Spleen (tissue), 11 donors: ENCODE results near the gene MBNL2. TPM values are rescaled to one million over a fixed set of nuclear protein-coding genes. Genes with fewer than 3 reads are reported as not detected.

Source experiments
- DNase-seq: peaks from one replicate; pipeline ENCODE4 v3.0.0-alpha.2; 2020
- H3K27ac ChIP-seq, 8 donors: fragments of 200-600 bp; sonication (generic) in 7 of 8; 1 replicate in 4 of 8; 2 replicates in 4 of 8; pipeline versions ENCODE4 v1.5.0 to v1.8.0; 2016 to 2021; ENCODE audit warnings: inconsistent platforms in 4 of 8, mild to moderate bottlenecking in 4 of 8, moderate library complexity in 1 of 8
- H3K27me3 ChIP-seq, 7 donors: fragments of 200-600 bp; sonication (generic) in 6 of 7; replicated peaks in 1 of 7; 1 replicate in 4 of 7; 2 replicates in 3 of 7; pipeline versions ENCODE4 v1.5.0 to v1.8.0; 2016 to 2021; ENCODE audit warnings: inconsistent platforms in 3 of 7, mild to moderate bottlenecking in 1 of 7
- H3K36me3 ChIP-seq, 6 donors: fragments of 200-600 bp; sonication (generic) in 5 of 6; 1 replicate in 4 of 6; 2 replicates in 2 of 6; pipeline versions ENCODE4 v1.5.0 to v1.8.0; 2016 to 2021; ENCODE audit warnings: inconsistent platforms in 2 of 6
- H3K4me1 ChIP-seq, 6 donors: fragments of 200-600 bp; sonication (generic) in 5 of 6; 1 replicate in 3 of 6; 2 replicates in 3 of 6; pipeline versions ENCODE4 v1.5.0 to v1.8.0; 2016 to 2021; ENCODE audit warnings: inconsistent platforms in 3 of 6
- H3K4me3 ChIP-seq, 8 donors: fragments of 200-600 bp; sonication (generic) in 7 of 8; 1 replicate in 4 of 8; 2 replicates in 4 of 8; pipeline versions ENCODE4 v1.5.0 to v1.8.0; 2016 to 2021; ENCODE audit warnings: inconsistent platforms in 4 of 8, mild to moderate bottlenecking in 4 of 8, moderate library complexity in 2 of 8
- H3K9me3 ChIP-seq, 8 donors: fragments of 200-600 bp; sonication (generic) in 7 of 8; 1 replicate in 4 of 8; 2 replicates in 4 of 8; pipeline versions ENCODE4 v1.5.0 to v1.8.0; 2016 to 2021; ENCODE audit warnings: inconsistent platforms in 4 of 8
- CTCF ChIP-seq, 11 experiments: fragments of 200-600 bp in 7 of 11; fragments of 450-650 bp in 4 of 11; sonication (generic) in 4 of 11; IDR thresholded peaks in 8 of 11; conservative IDR thresholded peaks in 3 of 11; 1 replicate in 7 of 11; 2 replicates in 4 of 11; pipeline versions ENCODE4 v1.4.0 to v1.8.0; 2016 to 2021; ENCODE audit warnings: antibody characterized with exemption in 11 of 11, inconsistent platforms in 4 of 11, mild to moderate bottlenecking in 1 of 11
- POLR2A ChIP-seq, 3 donors: fragments of 450-650 bp; IDR thresholded peaks; one replicate each; pipeline ENCODE4 v1.5.1; 2017; ENCODE audit warnings: antibody characterized with exemption in 3 of 3, mild to moderate bottlenecking in 1 of 3
- POLR2AphosphoS5 ChIP-seq, 3 donors: sonication (generic); formaldehyde crosslinking; IDR thresholded peaks; one replicate each; pipeline ENCODE4 v1.5.1; 2017; ENCODE audit warnings: antibody characterized with exemption in 3 of 3
- WGBS, 5 donors: extraction: QIAGEN DNeasy Blood & Tissue Kit in 3 of 5; methylation state at CpG; one replicate each; pipeline versions ENCODE4 v1.1.5 to v1.1.7; 2013 to 2018; 5-methylcytosine and 5-hydroxymethylcytosine counted together
- intact Hi-C: fragments of 100-400 bp; cut with DNase I; formaldehyde crosslinking; loops from one replicate; pipeline ENCODE4 v1.15.0; 2023; ENCODE audit warnings: low total_unique reads
- polyA plus RNA-seq, 3 donors: library from polyadenylated mRNA; stranded (reverse); fragments of 200-250 nt; gene quantifications; one replicate each; pipeline ENCODE4 v1.2.1, GENCODE V29; 2013
- total RNA-seq, 7 donors: library from RNA; depleted of rRNA in 3 of 7; stranded (reverse); fragments of >200 nt in 3 of 7; fragmentation: NEBNext Ultra II Directional in 4 of 7; extraction: Animal tissue kit (Norgen Biotek cat#: 25700) in 4 of 7; gene quantifications; one replicate each; pipeline versions ENCODE4 v1.1.0 to v1.2.1, GENCODE V29; 2016 to 2021
- donor health status: healthy with polysubstance abuse.
- donor health status: DM: no; HTN: no; CAD: no; lungs with moderate emphysema.
- donor health status: DM: no; HTN: no; CAD: no.
- donor health status: Bipolar disorder and iron deficiency.
- donor health status: healthy.
- donor health status: DM: no; HTN: no; CAD: no.
- donor health status: DM: yes; HTN: yes; CAD: no.

Gene MBNL2
- total and polyA plus RNA-seq, 10 donors, result 7.0 to 56.3 (median 31.1) TPM

GRCh38 chr13:97250560-97250959 lies 28.4 kb downstream of the MBNL2 start:
- H3K9me3 ChIP-seq, result no peaks in the 10 kb centered on the region
- peaks cover 0 to 2% (median 0%) of the 10 kb centered on the region in 7 donors for H3K27me3 ChIP-seq
- peaks cover 0 to 57% (median 21%) of the 10 kb centered on the region in 6 donors for H3K4me1 ChIP-seq
- peak overlapping the region in 5 of 8 donors; percentile 2 to 60 (median 47) for H3K27ac ChIP-seq
- no peak overlapping the region for H3K4me3 ChIP-seq
- DNase-seq, result no peak
- H3K36me3 ChIP-seq, result no peaks in the 10 kb centered on the region
- intact Hi-C loops, result no loop called here
- TF ChIP-seq POLR2AphosphoS5 (IDR thresholded peaks at IDR 0.05) (no peak), POLR2A (IDR thresholded peaks at IDR 0.05) (no peak), CTCF (IDR thresholded peaks at IDR 0.05 in 8 of 11, conservative IDR thresholded peaks at IDR 0.05 in 3 of 11) (no peak)

GRCh38 chr13:97252735-97253134 lies 30.6 kb downstream of the MBNL2 start:
- no peak overlapping the region for H3K4me3 ChIP-seq
- no peak for TF ChIP-seq POLR2A (IDR thresholded peaks at IDR 0.05)
- TF ChIP-seq CTCF (IDR thresholded peaks at IDR 0.05 in 8 of 11, conservative IDR thresholded peaks at IDR 0.05 in 3 of 11), result no peak
- TF ChIP-seq POLR2AphosphoS5 (IDR thresholded peaks at IDR 0.05), result no peak
- no peaks in the 10 kb centered on the region for H3K27me3 ChIP-seq
- no peak overlapping the region for H3K27ac ChIP-seq
- WGBS, 5 donors, result 89 to 98% (median 92%) methylated on average over 1 of the region's 1 CpG
- intact Hi-C loops, result no loop called here
- peaks cover 4 to 57% (median 23%) of the 10 kb centered on the region in 6 donors for H3K4me1 ChIP-seq
- H3K9me3 ChIP-seq, result no peaks in the 10 kb centered on the region
- DNase-seq, result no peak
- H3K36me3 ChIP-seq, result no peaks in the 10 kb centered on the region

- H3K27me3 ChIP-seq, result no peaks in the 10 kb centered on the region
- no peak overlapping the region for H3K27ac ChIP-seq
- intact Hi-C loops, result no loop called here
- TF ChIP-seq POLR2AphosphoS5 (IDR thresholded peaks at IDR 0.05) (no peak), POLR2A (IDR thresholded peaks at IDR 0.05) (no peak), CTCF (IDR thresholded peaks at IDR 0.05 in 8 of 11, conservative IDR thresholded peaks at IDR 0.05 in 3 of 11) (no peak)
- H3K9me3 ChIP-seq, result no peaks in the 10 kb centered on the region
- no peak overlapping the region for H3K4me3 ChIP-seq
- peaks cover 0 to under 1% (median 0%) of the 10 kb centered on the region in 6 donors for H3K36me3 ChIP-seq
- DNase-seq, result no peak
- WGBS, 5 donors, result 95 to 99% (median 97%) methylated on average over 8 of the region's 8 CpGs
- H3K4me1 ChIP-seq, result peaks cover 5 to 59% (median 27%) of the 10 kb centered on the region in 6 donors
Measured at GRCh38 chr13:97253581-97254293, 31.6 kb downstream of the MBNL2 start.

GRCh38 chr13:97254816-97255215 lies 32.7 kb downstream of the MBNL2 start:
- no peak overlapping the region for H3K27ac ChIP-seq
- 90 to 99% (median 96%) methylated on average over 2 of the region's 2 CpGs for whole genome bisulfite sequencing, 5 donors
- DNase-seq, result no peak
- H3K36me3 ChIP-seq, result peaks cover 0 to 9% (median 0%) of the 10 kb centered on the region in 6 donors
- H3K9me3 ChIP-seq, result no peaks in the 10 kb centered on the region
- intact Hi-C loops, result no loop called here
- H3K4me1 ChIP-seq, result peaks cover 5 to 65% (median 28%) of the 10 kb centered on the region in 6 donors
- no peak for TF ChIP-seq POLR2A (IDR thresholded peaks at IDR 0.05)
- TF ChIP-seq POLR2AphosphoS5 (IDR thresholded peaks at IDR 0.05), result no peak
- no peak for TF ChIP-seq CTCF (IDR thresholded peaks at IDR 0.05 in 8 of 11, conservative IDR thresholded peaks at IDR 0.05 in 3 of 11)
- H3K4me3 ChIP-seq, result no peak overlapping the region
- no peaks in the 10 kb centered on the region for H3K27me3 ChIP-seq
